ENCODE results near the gene GPX4.
A peak's percentile ranks its signal among the peaks of the same experiment; 100 is the strongest.

The GPX4 gene

DNA sequence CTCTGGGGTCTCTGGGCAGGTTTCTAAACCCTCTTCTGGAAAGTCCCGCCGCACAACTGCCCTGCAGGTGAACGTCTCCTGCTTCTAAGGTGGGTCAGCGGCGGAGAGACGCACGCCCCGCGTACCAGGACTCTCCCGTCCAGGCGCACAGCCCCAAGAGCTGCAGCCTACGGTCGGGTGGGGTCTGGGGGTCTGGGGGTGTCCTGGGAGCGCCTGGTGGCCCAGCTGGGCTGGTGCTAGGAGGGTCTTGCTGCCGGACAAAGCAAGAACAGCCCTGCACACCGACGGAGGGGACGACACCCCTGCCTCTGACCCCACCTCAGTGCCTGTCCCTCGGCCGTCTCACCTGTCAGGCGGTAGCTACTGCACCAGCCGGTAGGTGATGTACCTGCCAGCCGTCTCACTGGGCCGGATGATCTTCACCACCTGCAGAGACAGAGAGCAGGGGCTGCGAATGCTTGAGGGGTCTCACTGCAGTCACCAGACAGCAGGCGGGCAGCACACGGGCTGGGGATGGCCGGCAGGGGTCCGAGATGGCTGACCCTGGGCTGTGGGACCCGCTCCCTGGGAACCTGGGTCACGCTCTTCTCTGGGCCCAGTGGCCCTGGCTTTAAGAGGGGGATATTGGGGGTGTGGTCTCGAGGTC lies 14.5 kb upstream of the GPX4 start:
- Histone ChIP-seq H3K9me3 (ENCODE audit: low read length) (no peaks in the 10 kb centered on the region), H3K9ac (ENCODE audit: low read length) (no peak overlapping the region), H3K4me1 (ENCODE audit: insufficient read depth, low read length) (peaks cover 12% of the 10 kb centered on the region), H3K27me3 (ENCODE audit: control insufficient read depth in 1 of 2, insufficient read depth in 2 of 2, low read length in 2 of 2) (no peaks in the 10 kb centered on the region), H3K36me3 (ENCODE audit: insufficient read depth, low read length) (peaks cover 17% of the 10 kb centered on the region), H3K4me3 (ENCODE audit: low read depth in 1 of 2, low read length in 2 of 2) (no peak overlapping the region), H3K27ac (ENCODE audit: low read depth, low read length) (no peak overlapping the region)

DNA sequence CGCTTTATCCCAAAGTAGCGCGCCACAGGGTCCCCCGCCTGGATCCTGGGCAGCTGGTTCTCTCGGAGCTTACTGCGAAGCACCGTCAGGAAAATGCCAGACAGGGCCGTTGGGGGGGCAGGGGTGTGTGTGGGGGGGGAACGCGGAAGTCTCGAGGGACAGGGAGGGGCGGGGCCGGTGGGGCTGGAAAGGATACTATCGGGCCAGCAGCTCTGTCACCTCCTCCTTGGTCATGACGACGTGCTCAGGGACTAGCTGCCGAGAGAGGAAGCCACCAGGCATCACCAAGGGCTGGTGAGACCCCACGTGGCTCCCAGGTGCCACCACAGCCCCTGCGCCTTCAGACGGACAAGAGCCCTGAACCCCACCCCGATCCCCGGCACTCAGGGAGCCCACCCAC lies 13.9 kb upstream of the GPX4 start:
- H3K4me1 ChIP-seq (ENCODE audit: insufficient read depth, low read length), result peaks cover 15% of the 10 kb centered on the region
- H3K9ac ChIP-seq (ENCODE audit: low read length), result no peak overlapping the region
- H3K4me3 ChIP-seq (ENCODE audit: low read depth in 1 of 2, low read length in 2 of 2), result no peak overlapping the region
- H3K9me3 ChIP-seq (ENCODE audit: low read length), result no peaks in the 10 kb centered on the region
- no peak overlapping the region for H3K27ac ChIP-seq (ENCODE audit: low read depth, low read length)
- H3K36me3 ChIP-seq (ENCODE audit: insufficient read depth, low read length), result peaks cover 17% of the 10 kb centered on the region
- no peaks in the 10 kb centered on the region for H3K27me3 ChIP-seq (ENCODE audit: control insufficient read depth in 1 of 2, insufficient read depth in 2 of 2, low read length in 2 of 2)

DNA sequence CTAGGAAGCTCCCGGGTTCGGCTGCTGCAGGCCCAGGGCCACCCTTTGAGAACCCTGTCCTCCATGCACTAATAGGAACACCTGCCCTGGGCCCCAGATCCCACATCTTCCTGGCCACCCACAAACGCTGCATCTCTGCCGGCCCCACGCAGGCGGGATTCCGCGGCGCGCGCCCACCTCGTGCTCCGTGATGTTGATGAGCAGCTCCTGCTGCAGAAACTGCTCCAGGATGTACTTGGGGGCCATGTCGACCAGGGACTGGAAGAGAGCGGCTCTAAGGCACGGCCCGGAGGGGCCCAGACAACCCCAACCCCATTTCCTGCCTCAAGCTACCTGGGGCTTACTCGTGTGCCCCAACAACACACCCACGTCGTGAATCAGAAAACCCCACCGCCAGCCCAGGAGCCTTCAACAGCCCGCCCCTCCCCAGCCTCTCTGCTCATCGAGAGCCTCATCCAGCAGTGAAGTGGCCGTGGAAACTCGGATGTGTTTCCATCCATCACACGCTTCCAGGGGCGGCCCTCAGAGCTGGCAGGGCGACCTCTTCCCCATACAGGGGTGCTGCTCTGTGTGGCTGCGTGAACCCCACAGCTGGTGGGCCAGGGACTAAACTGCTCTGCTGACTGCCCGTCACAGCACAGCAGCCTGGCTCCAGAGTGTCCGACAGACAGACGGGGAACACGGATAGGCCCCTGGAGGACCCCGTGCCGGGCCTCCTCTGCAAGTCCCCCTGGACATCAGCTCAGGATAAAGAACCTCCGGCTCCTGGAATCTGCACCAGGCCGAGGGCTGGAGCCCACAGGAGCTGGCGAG lies 12.9 kb upstream of the GPX4 start:
- Histone ChIP-seq H3K27ac (ENCODE audit: low read depth, low read length) (no peak overlapping the region), H3K4me3 (ENCODE audit: low read depth in 1 of 2, low read length in 2 of 2) (no peak overlapping the region), H3K9me3 (ENCODE audit: low read length) (no peaks in the 10 kb centered on the region), H3K4me1 (ENCODE audit: insufficient read depth, low read length) (peaks cover 19% of the 10 kb centered on the region), H3K9ac (ENCODE audit: low read length) (no peak overlapping the region), H3K27me3 (ENCODE audit: control insufficient read depth in 1 of 2, insufficient read depth in 2 of 2, low read length in 2 of 2) (no peaks in the 10 kb centered on the region), H3K36me3 (ENCODE audit: insufficient read depth, low read length) (peaks cover 17% of the 10 kb centered on the region)

DNA sequence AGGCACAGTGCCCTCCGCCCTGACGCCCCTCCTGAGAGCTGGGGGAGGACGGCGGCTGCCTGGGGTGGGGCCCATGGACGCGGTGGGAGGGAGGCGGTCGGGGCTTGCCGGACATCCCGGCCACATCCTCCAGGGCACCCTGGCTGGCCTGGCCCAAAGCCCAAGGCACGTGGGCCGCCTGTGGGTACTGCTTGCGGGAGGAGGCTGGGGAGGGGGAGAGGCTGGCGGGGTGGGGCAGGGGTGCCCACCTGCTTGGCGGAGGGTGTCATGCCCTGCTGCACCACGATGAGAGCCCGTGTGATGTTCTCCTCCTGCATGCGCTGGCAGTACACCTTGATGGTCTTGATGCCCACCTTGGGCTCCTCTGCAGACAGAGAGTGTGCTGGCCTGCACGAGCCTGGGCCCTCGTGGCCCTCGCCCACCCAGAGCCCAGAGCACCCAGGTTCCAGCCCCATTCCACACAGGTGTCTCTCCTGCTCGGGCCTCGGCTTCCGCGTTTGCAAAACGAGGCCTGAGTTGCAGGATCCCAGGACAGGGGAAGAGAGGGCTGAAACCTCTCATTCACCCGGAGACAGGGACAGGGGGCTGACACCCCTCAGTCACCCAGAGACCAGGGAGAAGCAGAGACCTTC lies 12.1 kb upstream of the GPX4 start:
- H3K27me3 ChIP-seq (ENCODE audit: control insufficient read depth in 1 of 2, insufficient read depth in 2 of 2, low read length in 2 of 2), result no peaks in the 10 kb centered on the region
- peaks cover 17% of the 10 kb centered on the region for H3K36me3 ChIP-seq (ENCODE audit: insufficient read depth, low read length)
- H3K9me3 ChIP-seq (ENCODE audit: low read length), result no peaks in the 10 kb centered on the region
- H3K4me1 ChIP-seq (ENCODE audit: insufficient read depth, low read length), result peaks cover 19% of the 10 kb centered on the region
- no peak overlapping the region for H3K27ac ChIP-seq (ENCODE audit: low read depth, low read length)
- H3K4me3 ChIP-seq (ENCODE audit: low read depth in 1 of 2, low read length in 2 of 2), result no peak overlapping the region
- no peak overlapping the region for H3K9ac ChIP-seq (ENCODE audit: low read length)

DNA sequence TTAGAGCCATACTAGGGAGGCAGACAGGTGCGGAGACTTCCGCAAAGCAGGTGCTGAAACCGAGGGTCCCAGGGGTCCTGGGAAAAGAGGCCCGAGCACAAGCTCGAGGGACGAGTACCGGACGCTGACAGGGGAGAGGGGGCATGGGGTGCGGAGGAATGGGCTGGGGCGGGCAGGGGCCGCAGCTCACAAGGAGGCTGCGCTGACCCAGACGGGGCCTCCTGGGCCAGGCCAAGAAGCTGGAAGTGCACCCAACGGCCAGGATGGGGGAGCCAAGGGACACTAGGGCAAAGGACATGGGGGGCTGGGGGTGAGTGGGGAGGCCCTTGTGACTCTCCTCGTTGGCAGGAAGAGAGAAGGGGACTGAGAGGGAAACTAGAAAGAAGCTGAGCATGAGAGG lies 10.5 kb upstream of the GPX4 start:
- Histone ChIP-seq H3K9me3 (ENCODE audit: low read length) (no peaks in the 10 kb centered on the region), H3K4me1 (ENCODE audit: insufficient read depth, low read length) (peaks cover 19% of the 10 kb centered on the region), H3K36me3 (ENCODE audit: insufficient read depth, low read length) (peaks cover 17% of the 10 kb centered on the region), H3K27ac (ENCODE audit: low read depth, low read length) (no peak overlapping the region), H3K9ac (ENCODE audit: low read length) (no peak overlapping the region), H3K4me3 (ENCODE audit: low read depth in 1 of 2, low read length in 2 of 2) (peak overlapping the region in 1 of 2 donors; percentile 88), H3K27me3 (ENCODE audit: control insufficient read depth in 1 of 2, insufficient read depth in 2 of 2, low read length in 2 of 2) (no peaks in the 10 kb centered on the region)

DNA sequence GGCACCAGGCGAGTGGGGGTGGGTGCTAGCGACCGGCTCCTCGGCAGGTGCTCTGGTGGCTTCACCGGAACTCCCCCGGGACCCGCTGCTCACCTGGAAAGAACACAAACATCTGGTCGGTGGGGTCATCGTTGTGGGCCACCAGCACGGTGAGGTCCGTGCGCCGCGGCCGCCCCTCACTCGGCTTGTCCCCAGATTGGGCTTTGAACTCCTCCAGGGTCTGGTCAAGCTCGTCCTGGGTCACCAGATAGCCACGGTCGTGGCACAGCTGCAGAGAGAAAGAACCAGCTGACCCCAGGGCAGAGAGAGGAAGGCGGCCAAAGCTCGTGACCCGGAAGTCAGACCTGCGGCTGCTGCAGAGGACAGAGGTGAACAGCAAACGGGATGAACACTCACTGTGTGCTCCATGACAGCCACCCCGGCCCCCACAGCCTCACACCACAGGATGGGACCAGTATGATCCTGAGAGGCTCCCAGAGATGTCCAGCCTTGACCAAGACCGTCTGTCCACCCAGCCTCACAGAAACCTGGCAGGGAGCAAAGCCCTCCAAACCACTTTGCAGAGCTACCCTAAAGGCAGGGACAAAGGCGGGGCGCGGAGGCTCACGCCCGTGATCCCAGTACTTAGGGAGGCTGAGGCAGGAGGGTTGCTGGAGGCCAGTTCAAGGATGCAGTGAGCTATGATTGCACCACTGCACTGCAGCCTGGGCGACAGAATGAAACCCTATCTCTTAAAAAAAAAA lies 9.8 kb upstream of the GPX4 start:
- H3K9me3 ChIP-seq (ENCODE audit: low read length), result no peaks in the 10 kb centered on the region
- H3K36me3 ChIP-seq (ENCODE audit: insufficient read depth, low read length), result peaks cover 16% of the 10 kb centered on the region
- peaks cover 20% of the 10 kb centered on the region for H3K4me1 ChIP-seq (ENCODE audit: insufficient read depth, low read length)
- H3K27me3 ChIP-seq (ENCODE audit: control insufficient read depth in 1 of 2, insufficient read depth in 2 of 2, low read length in 2 of 2), result no peaks in the 10 kb centered on the region
- peak overlapping the region; percentile 61 for H3K27ac ChIP-seq (ENCODE audit: low read depth, low read length)
- H3K4me3 ChIP-seq (ENCODE audit: low read depth in 1 of 2, low read length in 2 of 2), result peak overlapping the region; percentile 88 to 92
- H3K9ac ChIP-seq (ENCODE audit: low read length), result peak overlapping the region; percentile 86

DNA sequence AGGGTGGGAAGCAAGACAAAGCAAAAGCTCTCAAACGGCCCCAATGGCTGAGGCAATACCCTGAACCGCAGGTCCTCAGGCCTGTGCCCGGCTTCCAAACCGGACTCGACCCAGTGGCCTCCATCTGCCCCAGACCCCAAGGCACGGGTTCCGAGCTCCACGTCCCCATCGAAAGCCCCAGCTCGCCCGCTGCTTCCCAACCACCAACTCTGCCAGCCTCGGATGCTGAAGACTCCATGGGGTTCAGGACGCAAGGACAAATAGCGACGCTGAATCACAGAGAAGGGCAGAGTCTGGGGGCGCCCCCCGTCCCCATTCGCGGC lies 9.2 kb upstream of the GPX4 start:
- Histone ChIP-seq H3K4me3 (ENCODE audit: low read depth in 1 of 2, low read length in 2 of 2) (peak overlapping the region; percentile 88 to 92), H3K36me3 (ENCODE audit: insufficient read depth, low read length) (peaks cover 10% of the 10 kb centered on the region), H3K9ac (ENCODE audit: low read length) (peak overlapping the region; percentile 86), H3K27me3 (ENCODE audit: control insufficient read depth in 1 of 2, insufficient read depth in 2 of 2, low read length in 2 of 2) (no peaks in the 10 kb centered on the region), H3K27ac (ENCODE audit: low read depth, low read length) (peak overlapping the region; percentile 61), H3K9me3 (ENCODE audit: low read length) (no peaks in the 10 kb centered on the region), H3K4me1 (ENCODE audit: insufficient read depth, low read length) (peaks cover 22% of the 10 kb centered on the region)

DNA sequence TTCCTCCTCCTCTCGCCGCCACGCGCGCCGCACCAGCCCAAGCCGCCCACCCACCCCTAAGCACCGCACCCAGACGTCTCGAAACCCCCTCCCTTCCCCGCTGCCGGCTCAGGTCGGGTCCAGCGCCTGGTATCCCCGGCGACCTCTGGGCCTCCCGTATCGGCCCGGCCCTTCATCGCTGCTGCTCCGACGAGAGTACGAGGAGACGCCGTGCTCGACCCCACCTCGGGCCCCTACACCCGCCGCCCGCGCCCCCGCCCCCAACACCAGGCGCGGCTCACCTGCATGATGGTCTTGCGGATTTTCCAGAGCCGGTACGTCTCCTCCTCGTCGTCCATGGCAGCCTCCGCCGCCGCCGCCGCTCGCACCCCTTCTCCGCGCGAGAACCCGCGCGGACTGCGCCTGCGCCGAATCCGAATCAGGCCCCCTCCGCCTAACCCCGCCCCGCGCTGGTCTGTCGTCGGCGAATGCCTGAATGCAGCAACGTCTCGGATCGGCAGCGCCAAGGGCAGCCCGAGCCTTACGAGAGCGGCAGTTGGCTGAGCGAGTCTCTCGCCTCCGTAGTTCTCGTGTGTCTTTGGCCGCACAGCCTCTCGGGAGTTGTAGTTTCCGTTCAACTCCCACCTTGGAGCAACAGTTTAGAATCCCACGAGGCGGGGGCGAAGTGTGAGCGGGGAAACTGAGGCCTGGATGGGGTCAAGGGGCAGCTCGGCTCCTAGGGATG lies 8.7 kb upstream of the GPX4 start, which contains the start of gene POLR2E:
POLR2E (minus strand) TSS at position 398 of the 724 bp plus-strand sequence; CDS start at position 338, 60 bp downstream.
- H3K4me3 ChIP-seq (ENCODE audit: low read depth in 1 of 2, low read length in 2 of 2), result peak within 1 kb of the TSS; percentile 88 to 92
- H3K36me3 ChIP-seq (ENCODE audit: insufficient read depth, low read length), result peaks cover 8% of the 10 kb centered on the region
- peak within 1 kb of the TSS; percentile 61 for H3K27ac ChIP-seq (ENCODE audit: low read depth, low read length)
- H3K9me3 ChIP-seq (ENCODE audit: low read length), result no peaks in the 10 kb centered on the region
- peaks cover 22% of the 10 kb centered on the region for H3K4me1 ChIP-seq (ENCODE audit: insufficient read depth, low read length)
- peak within 1 kb of the TSS; percentile 86 for H3K9ac ChIP-seq (ENCODE audit: low read length)
- no peaks in the 10 kb centered on the region for H3K27me3 ChIP-seq (ENCODE audit: control insufficient read depth in 1 of 2, insufficient read depth in 2 of 2, low read length in 2 of 2)

DNA sequence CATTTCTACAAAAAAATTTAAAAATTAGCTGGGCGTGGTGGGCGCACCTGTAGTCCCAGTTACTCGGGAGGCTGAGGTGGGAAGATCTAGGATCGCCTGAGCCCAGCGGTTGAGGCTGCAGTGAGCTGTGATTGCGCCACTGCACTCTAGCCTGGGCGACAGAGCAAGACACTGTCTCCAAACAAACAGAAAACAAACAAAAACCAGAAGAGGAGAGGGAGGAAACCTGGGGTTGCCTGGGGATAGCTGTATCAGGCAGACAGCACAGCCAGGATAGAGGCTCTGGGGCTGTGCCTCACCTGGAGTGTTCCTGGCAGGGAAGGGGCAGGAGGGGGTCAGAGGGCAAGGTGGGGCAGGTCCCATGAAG lies 6.0 kb upstream of the GPX4 start:
- H3K27me3 ChIP-seq (ENCODE audit: control insufficient read depth in 1 of 2, insufficient read depth in 2 of 2, low read length in 2 of 2), result no peaks in the 10 kb centered on the region
- H3K4me1 ChIP-seq (ENCODE audit: insufficient read depth, low read length), result peaks cover 37% of the 10 kb centered on the region
- no peak overlapping the region for H3K4me3 ChIP-seq (ENCODE audit: low read depth in 1 of 2, low read length in 2 of 2)
- no peak overlapping the region for H3K27ac ChIP-seq (ENCODE audit: low read depth, low read length)
- no peak overlapping the region for H3K9ac ChIP-seq (ENCODE audit: low read length)
- H3K9me3 ChIP-seq (ENCODE audit: low read length), result no peaks in the 10 kb centered on the region
- no peaks in the 10 kb centered on the region for H3K36me3 ChIP-seq (ENCODE audit: insufficient read depth, low read length)

DNA sequence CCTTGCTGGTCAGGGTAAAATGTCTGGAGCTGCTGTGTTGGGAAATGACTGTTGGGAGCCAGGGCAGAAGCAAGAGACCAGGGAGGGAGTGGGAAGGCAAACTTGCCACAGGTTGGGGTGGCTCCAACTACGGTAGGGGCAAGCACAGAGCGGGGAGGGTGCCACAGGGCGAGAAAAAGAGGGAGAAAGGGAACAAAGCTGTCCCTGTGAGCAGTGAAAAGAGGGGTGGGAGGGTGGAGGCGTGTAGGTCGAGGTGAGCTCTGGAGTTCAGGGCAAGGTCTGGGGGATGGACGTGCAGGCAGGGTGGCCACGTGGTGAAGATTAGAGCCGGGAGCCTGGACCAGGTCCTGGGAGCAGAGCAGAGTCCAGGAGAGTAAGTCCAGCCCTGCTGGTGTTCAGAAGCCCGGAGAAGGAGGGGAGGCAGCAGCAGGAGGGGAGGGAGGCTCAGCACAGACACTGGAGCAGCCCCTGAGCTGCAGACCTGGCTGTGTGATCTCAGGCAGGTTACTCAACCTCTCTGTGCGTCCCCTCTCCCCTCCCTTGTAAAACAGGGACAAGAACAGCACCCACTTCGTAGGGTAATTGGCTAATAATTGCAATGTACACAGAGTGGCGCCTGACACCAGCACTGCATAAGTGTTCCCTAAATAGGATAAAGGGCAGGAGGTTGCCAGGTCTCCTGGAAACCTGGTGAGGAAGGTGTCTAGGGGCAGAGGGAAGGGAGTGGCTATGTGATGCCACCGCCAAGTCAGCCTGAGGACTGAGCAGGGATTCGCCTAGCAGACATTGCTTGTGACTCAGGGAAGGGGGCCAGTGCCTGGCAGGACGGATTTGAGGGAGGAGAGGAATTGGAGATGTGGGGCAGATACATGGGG lies 5.4 kb upstream of the GPX4 start:
- Histone ChIP-seq H3K36me3 (ENCODE audit: insufficient read depth, low read length) (no peaks in the 10 kb centered on the region), H3K27ac (ENCODE audit: low read depth, low read length) (no peak overlapping the region), H3K4me1 (ENCODE audit: insufficient read depth, low read length) (peaks cover 39% of the 10 kb centered on the region), H3K9ac (ENCODE audit: low read length) (no peak overlapping the region), H3K4me3 (ENCODE audit: low read depth in 1 of 2, low read length in 2 of 2) (no peak overlapping the region), H3K27me3 (ENCODE audit: control insufficient read depth in 1 of 2, insufficient read depth in 2 of 2, low read length in 2 of 2) (no peaks in the 10 kb centered on the region), H3K9me3 (ENCODE audit: low read length) (no peaks in the 10 kb centered on the region)

All from muscle layer of colon (tissue), 2 donors.